Tibial artery (tissue), 4 donors: ENCODE results near the gene PAN3.

Source experiments
- DNase-seq, 2 donors: peaks; one replicate each; pipeline ENCODE4 v3.0.0-alpha.2; 2019
- H3K27ac ChIP-seq, 2 donors: fragments of 200-600 bp; sonication (generic) in 1 of 2; 1 replicate in 1 of 2; 2 replicates in 1 of 2; pipeline ENCODE4 v1.5.1; 2018 to 2019; ENCODE audit warnings: mild to moderate bottlenecking in 1 of 2
- H3K27me3 ChIP-seq, 2 donors: fragments of 200-600 bp; sonication (generic) in 1 of 2; one replicate each; pipeline versions ENCODE4 v1.5.1 to v1.6.0; 2016 to 2019
- H3K36me3 ChIP-seq, 3 donors: fragments of 200-600 bp; sonication (generic) in 2 of 3; one replicate each; pipeline ENCODE4 v1.5.1; 2016 to 2019; ENCODE audit warnings: mild to moderate bottlenecking in 2 of 3
- H3K4me1 ChIP-seq, 4 donors: fragments of 200-600 bp; sonication (generic) in 2 of 4; 1 replicate in 3 of 4; 2 replicates in 1 of 4; pipeline ENCODE4 v1.5.1; 2016 to 2019
- H3K4me3 ChIP-seq, 2 donors: fragments of 200-600 bp; sonication (generic) in 1 of 2; 1 replicate in 1 of 2; 2 replicates in 1 of 2; pipeline ENCODE4 v1.5.1; 2018 to 2019; ENCODE audit warnings: mild to moderate bottlenecking in 2 of 2
- H3K9me3 ChIP-seq, 3 donors: fragments of 200-600 bp; sonication (generic) in 1 of 3; one replicate each; pipeline ENCODE4 v1.5.1; 2016 to 2019
- CTCF ChIP-seq, 2 experiments: fragments of 200-600 bp in 1 of 2; fragments of 450-650 bp in 1 of 2; IDR thresholded peaks; one replicate each; pipeline ENCODE4 v1.5.1; 2017 to 2019; ENCODE audit warnings: antibody characterized with exemption in 2 of 2, mild to moderate bottlenecking in 1 of 2, moderate library complexity in 1 of 2
- intact Hi-C: fragments of 100-400 bp; cut with DNase I; formaldehyde crosslinking; loops from one replicate; pipeline ENCODE4 v1.15.0; 2023; ENCODE audit warnings: low total_unique reads

The PAN3 gene

GRCh38 chr13:28245465-28245864 is 107.1 kb downstream of the PAN3 start:
- Histone ChIP-seq H3K9me3 (no peaks in the 10 kb centered on the region), H3K4me1 (peaks cover 0 to 4% (median 0%) of the 10 kb centered on the region in 4 donors), H3K27me3 (no peaks in the 10 kb centered on the region), H3K4me3 (no peak overlapping the region), H3K27ac (no peak overlapping the region), H3K36me3 (peaks cover 0 to 19% (median 16%) of the 10 kb centered on the region in 3 donors)
- TF ChIP-seq CTCF (IDR thresholded peaks at IDR 0.05), result no peak
- intact Hi-C loops, result no loop called here
- DNase-seq, result no peak

- Histone ChIP-seq H3K27ac (no peak overlapping the region), H3K4me3 (no peak overlapping the region), H3K9me3 (no peaks in the 10 kb centered on the region), H3K4me1 (peaks cover 0 to 6% (median 0%) of the 10 kb centered on the region in 4 donors), H3K27me3 (no peaks in the 10 kb centered on the region), H3K36me3 (peaks cover 0 to 11% (median 11%) of the 10 kb centered on the region in 3 donors)
- TF ChIP-seq CTCF (IDR thresholded peaks at IDR 0.05), result no peak
- DNase-seq, result no peak
- intact Hi-C loops, result no loop called here
Measured at GRCh38 chr13:28246891-28247290, 108.5 kb downstream of the PAN3 start.

- H3K27ac ChIP-seq, result no peak overlapping the region
- TF ChIP-seq CTCF (IDR thresholded peaks at IDR 0.05), result no peak
- intact Hi-C loops, result no loop called here
Measured at GRCh38 chr13:28248080-28248479, 109.7 kb downstream of the PAN3 start.

GRCh38 chr13:28250542-28250941 is 112.2 kb downstream of the PAN3 start:
- DNase-seq, result no peak
- H3K4me1 ChIP-seq, result peaks cover 0 to 6% (median 0%) of the 10 kb centered on the region in 4 donors
- intact Hi-C loops, result no loop called here
- H3K27ac ChIP-seq, result no peak overlapping the region
- no peak for TF ChIP-seq CTCF (IDR thresholded peaks at IDR 0.05)
- peaks cover 0 to 6% (median 4%) of the 10 kb centered on the region in 3 donors for H3K36me3 ChIP-seq
- H3K4me3 ChIP-seq, result no peak overlapping the region
- H3K27me3 ChIP-seq, result no peaks in the 10 kb centered on the region
- no peaks in the 10 kb centered on the region for H3K9me3 ChIP-seq

More at GRCh38 chr13:28248080-28248479, 109.7 kb downstream of the PAN3 start:
- Histone ChIP-seq H3K4me3 (no peak overlapping the region), H3K36me3 (peaks cover 0 to 11% (median 11%) of the 10 kb centered on the region in 3 donors), H3K9me3 (no peaks in the 10 kb centered on the region), H3K4me1 (peaks cover 0 to 6% (median 0%) of the 10 kb centered on the region in 4 donors), H3K27me3 (no peaks in the 10 kb centered on the region)
- no peak for DNase-seq

GRCh38 chr13:28251466-28251865 is 113.1 kb downstream of the PAN3 start:
- Histone ChIP-seq H3K36me3 (peaks cover 7 to 10% (median 9%) of the 10 kb centered on the region in 3 donors), H3K4me1 (peaks cover 0 to 6% (median 0%) of the 10 kb centered on the region in 4 donors), H3K27me3 (no peaks in the 10 kb centered on the region), H3K27ac (no peak overlapping the region), H3K9me3 (no peaks in the 10 kb centered on the region), H3K4me3 (no peak overlapping the region)
- TF ChIP-seq CTCF (IDR thresholded peaks at IDR 0.05), result no peak
- intact Hi-C loops, result no loop called here
- no peak for DNase-seq

GRCh38 chr13:28252547-28252946 is 114.2 kb downstream of the PAN3 start:
- no peak for DNase-seq
- no peak for TF ChIP-seq CTCF (IDR thresholded peaks at IDR 0.05)
- intact Hi-C loops, result no loop called here
- Histone ChIP-seq H3K9me3 (no peaks in the 10 kb centered on the region), H3K36me3 (peaks cover 15 to 20% (median 17%) of the 10 kb centered on the region in 3 donors), H3K27me3 (no peaks in the 10 kb centered on the region), H3K27ac (no peak overlapping the region), H3K4me1 (peaks cover 0 to 6% (median 0%) of the 10 kb centered on the region in 4 donors), H3K4me3 (no peak overlapping the region)
